Pons (tissue), 1 donor: ENCODE data around the gene SPPL2A.
A peak's percentile ranks its signal among the peaks of the same experiment; 100 is the strongest.
"Not testable (repeated sequence)": the region's sequence is repeated elsewhere in the genome, so short reads cannot be mapped to it uniquely, and the experiment has no call there.

Experiments
- DNase-seq: peaks from one replicate; pipeline ENCODE4 v3.0.0-alpha.2; 2016; ENCODE audit warnings: low spot score

SPPL2A gene

DNA sequence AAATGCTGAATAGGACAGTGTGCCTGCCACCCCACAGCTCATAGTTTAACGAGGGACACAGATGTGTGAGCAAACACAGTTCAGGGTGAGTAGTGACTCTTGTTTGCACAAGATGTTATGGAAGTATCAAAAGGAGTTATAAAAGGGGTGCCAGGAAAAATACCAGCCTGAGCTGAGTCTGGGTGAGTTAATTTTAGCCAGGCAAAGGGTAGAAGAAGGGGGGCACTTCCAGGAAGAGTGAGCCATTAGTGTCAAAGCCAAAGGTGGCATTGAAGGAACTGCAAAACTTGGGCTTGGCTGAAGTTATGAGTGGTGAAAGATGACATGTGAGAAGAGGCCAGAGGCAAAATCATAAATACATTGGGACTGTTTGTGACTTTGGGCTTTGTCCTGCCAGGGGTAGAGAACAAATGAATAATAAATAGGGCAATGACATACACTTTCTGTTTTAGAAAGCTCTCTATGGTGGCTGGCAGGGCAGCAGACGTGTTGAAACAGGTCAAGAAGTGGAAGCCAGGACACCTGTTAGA lies 1.9 kb upstream of the SPPL2A start:
- DNase-seq, result no peak

DNA sequence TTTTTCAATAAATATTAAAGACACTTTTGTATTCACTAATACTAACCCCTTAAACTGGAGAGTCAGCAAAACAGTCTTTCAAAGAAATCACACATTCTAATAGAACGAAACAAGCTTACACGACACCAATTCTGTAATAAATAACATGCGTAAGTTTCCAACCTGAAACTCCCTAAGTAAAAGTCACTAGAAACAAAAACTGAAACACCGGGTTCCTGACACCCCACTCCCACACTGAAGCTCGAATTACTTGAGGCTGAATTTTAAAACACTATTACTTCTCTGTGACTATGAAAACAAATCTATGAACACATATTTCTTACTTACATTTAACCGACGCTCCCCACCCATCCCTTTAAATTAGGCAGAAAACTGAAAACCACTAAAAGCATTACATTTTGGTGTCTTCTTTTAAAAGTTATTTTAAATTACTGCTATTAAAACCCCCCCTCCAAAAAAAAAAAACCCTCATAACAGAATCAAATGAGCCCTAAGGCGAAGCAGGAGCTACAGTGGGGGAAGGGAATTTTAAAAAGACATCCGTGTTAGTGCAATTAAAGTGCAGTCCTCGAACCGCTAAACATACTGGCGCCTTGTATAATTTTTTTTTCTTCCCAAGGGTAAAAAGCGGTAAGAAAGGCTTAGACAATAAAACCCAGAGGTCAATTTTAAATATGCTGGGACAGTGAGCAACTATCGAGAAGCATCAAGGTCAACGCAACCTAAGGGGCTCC lies 878 bp downstream of the SPPL2A start:
- DNase-seq, result peak; percentile 42

DNA sequence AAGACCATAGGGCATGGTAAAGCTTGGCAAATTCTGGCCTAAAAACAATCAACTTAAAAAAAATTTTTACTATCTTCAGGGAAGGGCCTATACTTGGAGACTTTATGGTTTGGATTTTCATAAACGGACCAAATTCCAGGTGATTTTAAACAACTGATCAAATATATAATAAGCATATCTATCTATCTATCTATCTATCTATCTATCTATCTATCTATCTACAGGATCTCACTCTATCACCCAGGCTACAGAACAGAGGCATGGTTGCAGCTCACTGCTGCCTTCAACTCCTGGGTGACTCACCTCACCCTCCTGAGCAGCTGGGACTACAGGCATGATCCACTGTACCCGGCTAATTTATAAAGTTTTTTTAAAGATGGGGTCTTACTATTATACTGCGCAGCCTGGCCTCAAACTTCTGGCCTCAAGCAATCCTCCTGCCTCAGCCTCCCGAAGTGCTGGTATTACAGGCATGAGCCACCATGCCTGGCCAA lies 6.7 kb downstream of the SPPL2A start:
- no peak for DNase-seq

DNA sequence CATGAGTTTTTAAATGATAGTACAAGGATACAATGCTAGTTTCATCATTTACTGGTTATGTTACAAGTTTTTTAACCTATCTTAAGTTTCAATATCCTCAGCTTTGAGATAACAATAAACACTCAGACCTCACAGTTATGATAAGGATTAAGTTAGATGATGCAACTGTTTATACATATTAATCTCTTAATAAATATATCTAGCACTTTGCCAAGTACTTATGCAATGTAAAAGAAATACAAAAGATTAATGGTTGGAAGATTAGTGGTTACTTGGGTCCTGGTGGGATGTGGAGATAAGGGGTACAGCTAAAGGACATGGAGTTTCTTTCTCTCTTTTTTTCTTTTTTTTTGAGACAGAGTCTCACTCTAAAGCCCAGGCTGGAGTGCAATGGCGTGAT lies 12.0 kb downstream of the SPPL2A start:
- no peak for DNase-seq

DNA sequence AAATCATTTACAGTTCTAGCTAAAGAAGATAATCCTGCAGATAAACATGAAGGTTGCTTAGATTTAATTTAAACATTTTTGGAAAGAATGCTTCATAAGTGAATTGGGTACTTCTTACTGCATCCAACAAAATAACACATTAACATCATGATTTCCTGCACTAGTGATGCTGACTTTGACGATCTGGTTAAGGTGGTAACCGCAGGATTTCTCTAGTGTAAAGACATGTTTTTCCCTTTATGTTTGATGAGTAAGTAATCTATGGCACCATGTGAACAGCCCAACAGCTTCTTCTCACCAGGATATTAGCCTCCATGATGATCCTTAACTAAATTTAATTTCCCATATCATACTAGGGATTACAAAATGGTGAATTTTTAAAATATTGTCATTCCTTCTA lies 14.1 kb downstream of the SPPL2A start:
- no peak for DNase-seq

DNA sequence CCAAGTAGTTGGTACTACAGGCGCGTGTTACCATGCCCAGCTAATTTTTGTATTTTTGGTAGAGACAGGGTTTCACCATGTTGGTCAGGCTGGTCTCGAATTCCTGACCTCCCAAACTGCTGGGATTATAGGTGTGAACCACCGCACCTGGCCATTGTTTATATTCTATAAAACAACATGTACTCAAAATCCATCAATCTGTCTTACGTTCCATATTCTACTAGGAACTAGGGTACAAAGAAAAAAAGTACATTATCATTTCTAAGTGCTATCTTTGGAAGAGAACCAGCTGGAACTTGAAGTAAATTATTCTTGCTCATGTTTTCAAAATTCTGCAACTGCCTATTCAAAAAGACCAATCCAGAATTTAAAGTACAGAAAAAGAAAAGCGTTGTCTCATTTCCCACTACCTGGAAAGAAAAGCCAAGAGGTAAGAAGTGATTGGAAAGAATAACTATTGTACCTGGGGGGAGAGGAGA lies 15.2 kb downstream of the SPPL2A start:
- no peak for DNase-seq

DNA sequence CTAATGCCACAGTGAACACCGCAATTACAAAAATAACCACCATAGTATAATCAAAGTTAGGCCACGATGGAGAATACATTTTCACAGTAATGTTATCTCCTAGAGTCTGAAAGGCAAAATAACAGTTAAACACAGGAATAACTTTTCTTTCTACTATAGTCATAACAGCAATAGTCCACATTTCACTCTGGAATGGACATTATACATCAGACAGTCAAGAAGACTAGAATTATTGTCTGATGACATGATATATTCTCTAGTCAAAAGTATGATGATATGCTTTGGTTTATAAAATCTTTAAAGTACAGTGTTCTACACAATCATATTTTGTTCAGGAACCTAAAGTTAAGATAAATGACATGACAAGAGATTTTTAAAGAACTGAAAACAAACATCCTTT lies 18.0 kb downstream of the SPPL2A start:
- no peak for DNase-seq

DNA sequence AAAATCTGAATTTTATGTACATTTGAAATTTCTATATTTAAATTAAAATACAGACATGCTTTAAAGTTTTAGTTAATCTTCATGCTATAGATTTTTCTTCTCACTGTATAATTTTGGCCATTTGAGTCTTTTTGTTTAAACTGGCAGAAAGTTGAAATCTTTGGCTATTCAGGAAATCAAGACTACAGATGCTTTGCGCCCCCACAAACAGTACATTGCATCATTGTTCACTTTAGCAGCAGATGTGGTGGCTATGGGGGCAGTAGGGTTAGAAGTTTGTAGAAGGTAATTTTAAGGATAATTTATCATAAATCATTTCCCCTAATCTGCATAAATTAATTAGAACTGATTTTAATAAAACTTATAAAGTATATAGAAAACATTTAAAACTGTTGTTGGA lies 20.9 kb downstream of the SPPL2A start:
- no peak for DNase-seq

DNA sequence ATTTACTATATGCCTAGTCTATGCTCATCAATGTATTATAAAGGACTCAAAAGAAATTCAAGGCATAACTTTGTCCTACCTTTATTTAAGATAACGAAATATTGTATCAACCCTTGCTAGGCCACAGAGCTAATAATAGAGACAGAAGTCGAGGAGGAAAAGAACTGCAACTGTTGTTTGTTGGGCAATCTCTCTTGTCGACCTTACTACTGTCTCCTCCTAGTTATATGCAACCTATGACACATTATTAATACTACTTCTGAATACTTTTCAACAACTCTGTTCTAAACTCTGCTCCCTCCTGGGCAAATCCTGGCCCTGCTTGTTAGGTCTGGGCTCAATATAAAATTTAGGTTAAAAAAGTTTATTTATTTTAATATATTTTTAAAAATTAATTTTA lies 24.6 kb downstream of the SPPL2A start:
- DNase-seq, result no peak

DNA sequence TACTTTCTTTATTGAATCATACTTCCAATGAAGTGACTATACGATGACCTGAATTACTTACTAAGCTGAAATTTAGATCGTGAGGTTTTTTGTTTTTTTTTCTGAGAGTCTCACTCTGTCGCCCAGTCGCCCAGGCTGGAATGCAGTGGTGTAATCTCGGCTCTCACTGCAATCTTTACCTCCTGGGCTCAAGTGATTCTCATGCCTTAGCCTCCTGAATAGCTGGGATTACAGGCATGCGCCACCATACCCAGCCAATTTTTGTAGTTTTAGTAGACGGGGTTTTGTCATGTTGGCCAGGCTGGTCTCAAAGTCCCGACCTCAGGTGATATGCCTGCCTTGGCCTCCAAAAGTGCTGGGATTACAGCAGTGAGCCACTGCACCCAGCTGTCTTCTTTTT lies 28.7 kb downstream of the SPPL2A start:
- DNase-seq, result no peak

DNA sequence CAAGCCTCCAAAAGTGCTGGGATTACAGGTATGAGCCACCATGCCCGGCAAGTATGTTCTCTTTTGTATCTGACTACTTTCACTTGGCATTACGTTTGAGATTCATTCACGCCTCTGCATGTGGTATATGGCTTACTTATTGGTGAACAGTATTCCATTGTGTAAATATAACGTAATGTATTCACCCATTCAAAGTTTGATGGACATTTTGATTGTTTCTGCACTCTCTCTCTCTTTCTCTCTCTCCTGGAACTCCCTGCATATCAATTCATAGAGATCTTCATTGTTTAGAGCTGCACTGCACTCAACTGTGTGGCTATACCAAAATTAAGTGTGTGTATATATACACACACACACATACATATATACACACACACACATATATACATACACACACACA lies 30.4 kb downstream of the SPPL2A start:
- peak; percentile 59 for DNase-seq

DNA sequence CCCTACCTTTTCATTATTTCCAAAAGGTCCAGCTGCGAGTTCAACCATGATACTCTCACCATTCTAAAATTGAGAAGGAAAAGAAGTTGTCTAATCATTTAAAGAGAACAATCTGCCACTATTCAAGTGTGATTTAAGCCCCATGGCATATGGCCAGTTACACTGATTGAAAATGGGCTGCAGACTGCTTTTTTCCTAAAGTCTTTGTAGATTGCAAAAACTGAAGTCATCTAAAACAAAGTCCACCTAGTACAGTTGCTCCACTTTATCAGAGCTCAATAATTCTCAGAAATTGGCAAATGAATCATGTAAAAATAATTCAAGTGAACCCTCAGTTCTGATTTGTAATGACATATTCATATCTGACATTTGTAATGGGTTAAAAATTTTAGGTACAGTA lies 39.2 kb downstream of the SPPL2A start:
- DNase-seq, result no peak

DNA sequence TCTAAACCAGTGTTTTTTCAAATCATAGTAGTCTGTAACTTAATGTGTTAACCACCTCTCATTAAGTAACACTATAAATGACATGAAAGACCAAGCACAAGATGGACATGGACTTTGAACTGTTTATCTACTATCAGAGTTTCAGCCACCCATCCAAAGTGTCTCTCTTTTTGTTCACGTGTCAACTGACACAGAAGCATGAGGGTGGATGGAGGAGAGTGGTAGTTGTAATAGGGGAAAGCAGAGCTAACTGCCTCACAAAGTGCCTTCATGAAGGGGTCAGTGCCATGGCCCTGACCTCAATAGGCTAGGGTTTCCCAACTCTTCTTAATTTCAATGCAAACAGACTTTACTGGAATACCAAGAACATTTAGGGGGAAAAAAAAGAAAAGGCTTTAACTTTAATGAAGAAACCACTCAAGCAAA lies 46.8 kb downstream of the SPPL2A start:
- DNase-seq, result no peak

DNA sequence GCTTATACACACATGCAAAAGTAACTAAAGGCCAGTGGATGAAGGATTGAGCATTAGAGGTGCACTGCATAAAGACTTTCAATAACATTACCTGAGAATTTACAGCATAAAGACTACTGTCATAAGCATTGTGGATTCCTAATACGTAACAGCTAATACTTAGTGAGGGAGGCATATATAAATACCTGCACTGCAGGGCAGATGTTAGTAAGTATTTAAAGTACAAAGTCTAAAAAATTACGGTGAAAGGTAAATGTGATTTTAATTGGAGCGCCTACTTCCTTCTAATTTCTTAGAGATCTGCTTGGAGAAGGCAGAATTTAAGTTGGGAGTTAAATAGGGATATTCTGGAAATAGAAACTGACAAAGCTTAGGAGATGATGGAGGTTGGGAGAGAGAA lies 53.5 kb downstream of the SPPL2A start:
- no peak for DNase-seq

DNA sequence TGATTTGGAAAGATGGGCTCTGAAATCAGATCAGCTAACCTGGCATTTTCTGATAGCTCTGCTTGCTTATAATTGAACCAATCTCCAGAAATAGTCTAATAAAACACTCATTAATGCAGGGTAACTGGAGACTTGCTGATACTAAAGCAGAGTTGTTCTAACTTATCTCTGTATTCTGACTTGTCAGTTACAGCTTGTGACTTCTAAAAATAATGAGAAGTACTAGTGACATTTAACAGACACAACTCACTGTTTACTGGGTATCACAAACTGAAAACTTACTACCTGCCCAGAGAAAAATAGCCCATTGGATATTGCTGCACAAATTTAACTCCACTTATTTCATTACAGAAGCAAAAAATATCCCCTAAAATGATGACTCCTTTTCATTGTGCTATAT lies 54.9 kb downstream of the SPPL2A start:
- DNase-seq, result no peak

DNA sequence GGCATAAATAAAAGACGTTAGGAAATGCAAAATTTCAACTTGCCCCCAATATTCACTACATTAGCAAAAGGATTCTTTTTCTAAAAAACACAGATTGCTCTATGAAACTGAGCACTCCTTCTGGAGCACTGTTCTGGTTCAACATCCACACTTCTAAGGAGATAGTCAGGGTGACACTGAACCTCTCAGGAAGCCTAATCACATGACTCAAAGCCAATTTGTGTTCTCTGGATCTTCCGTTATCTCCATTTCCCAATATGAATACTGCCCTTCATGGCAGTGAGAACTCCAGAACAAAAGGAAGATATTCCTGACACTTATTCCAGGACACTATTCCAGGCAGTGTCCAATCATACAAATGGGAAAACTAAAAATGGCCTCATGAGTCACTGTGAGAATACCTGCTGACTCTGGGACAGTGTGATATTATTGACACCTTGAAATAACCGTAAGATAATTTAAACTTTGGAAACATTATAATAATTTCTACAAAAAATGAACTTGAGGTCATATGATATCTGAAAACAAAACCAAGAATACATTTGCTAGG lies 57.6 kb downstream of the SPPL2A start:
- no peak for DNase-seq

DNA sequence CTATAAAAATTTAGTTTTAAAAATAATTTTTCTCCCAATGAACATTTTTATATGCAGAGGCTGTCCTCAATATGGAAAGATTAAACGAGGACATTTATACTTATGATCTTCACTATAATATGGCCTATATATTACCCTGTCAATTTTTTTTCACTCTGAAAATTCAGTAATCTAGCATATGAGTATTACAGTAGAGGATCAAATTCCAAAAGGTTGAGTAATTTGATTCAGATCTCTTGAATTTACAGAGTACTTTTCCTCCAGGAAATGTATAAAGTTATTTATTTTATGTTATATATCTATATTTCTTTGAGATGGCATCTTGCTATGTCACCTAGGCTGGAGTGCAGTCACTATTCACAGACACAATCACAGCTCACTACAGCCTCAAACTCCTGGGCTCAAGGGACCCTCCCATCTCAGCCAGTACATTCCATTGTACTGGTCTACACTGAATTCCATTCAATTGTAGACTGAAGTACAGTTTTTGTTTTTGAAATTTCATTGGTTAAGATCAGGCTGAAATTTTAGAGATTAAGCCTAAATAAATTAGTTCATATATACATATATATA lies 62.7 kb downstream of the SPPL2A start:
- DNase-seq, result no peak

DNA sequence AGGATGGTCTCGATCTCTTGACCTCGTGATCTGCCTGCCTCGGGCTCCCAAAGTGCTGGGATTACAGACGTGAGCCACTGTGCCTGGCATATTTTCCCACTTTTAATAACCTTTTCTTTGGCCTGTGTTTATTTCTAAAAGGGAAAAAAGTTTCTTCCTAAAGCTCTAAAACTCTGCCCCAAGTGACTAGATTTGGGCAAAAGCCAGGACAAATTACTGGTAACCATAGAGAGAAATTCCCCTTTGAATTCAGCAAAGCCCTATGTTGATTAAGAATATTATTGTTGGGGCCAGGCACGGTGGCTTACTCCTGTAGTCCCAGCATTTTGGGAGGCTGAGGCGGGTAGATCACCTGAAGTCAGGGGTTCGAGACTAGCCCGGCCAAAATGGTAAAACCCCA lies 67.4 kb downstream of the SPPL2A start:
- DNase-seq, result no peak

DNA sequence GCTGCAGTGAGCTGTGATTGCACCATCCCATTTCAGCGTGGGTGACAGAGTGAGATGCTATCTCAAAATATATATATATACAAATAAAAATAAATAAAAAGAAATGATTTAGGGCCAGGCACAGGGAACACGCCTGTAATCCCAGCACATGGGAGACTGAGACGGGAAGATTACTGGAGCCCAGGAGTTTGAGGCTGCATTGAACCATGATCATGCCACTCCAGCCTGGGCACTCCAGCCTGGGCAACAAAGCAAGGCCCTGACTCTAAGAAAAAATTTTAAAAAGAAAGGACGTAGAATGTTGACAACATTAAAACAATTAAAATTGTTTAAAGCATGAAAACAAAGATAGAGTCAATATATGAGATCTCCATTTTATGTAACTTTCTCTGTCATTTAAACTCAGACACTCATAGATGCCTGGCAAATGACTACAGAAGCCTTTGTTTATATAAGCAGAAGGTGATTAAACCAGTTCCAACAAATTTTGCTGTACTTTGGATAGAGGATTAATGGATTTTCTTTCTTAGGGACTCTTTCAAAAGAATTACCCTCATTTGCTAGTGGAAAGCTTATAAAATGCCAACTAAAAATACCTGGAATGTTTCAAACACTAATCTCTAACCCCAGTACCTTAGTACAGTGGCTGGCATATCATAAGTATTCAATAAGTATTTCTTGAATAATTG lies 68.3 kb downstream of the SPPL2A start:
- no peak for DNase-seq

DNA sequence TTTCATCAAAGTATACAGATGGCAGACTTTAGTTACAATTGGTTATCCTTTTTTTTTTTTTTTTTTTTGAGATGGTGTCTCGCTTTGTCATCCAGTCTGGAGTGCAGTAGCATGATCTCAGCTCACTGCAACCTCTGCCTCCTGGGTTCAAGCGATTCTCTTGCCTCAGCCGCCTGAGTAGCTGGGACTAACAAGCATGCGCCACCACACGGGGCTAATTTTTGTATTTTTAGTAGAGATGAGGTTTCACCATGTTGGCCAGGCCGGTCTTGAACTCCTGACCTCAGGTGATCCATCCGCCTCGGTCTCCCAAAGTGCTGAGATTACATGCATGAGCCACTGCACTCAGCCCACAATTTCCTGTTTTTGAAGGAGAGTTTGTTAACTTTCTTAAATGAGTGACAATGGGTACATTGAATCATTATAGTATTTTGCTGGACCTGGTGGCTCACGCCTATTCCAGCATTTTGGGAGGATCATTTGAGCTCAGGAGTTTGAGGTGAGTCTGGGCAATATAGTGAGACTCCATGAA lies 70.8 kb downstream of the SPPL2A start:
- DNase-seq, result not testable (repeated sequence)

DNA sequence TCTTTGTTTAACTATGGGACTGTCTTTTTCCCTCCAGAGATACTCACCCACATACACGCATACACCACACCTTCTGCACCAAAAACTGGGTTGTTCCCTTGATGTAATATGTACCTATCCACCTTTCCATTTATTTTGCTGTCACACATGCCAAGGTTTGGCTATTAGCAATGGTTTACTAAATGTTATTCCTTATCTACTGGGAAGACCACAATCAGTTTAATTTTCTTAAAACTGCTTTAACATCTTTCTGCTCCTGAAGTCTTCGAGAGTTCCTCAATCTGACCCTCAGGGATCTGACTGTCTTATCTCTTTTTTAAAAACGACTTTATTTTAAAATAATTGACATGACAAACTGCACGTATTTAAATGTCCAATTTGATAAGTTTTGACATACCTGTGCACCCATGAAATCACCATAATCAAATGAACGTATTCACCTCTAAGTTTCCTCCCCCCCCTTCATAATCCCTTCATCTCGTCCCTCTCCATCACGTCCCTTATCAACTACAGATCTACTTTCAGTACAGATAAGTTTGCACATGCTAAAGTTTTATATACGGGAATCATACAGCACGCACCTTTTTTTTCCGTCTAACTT lies 78.1 kb downstream of the SPPL2A start:
- no peak for DNase-seq
